ENCODE results near the gene NANOS3.

NANOS3 gene

DNA sequence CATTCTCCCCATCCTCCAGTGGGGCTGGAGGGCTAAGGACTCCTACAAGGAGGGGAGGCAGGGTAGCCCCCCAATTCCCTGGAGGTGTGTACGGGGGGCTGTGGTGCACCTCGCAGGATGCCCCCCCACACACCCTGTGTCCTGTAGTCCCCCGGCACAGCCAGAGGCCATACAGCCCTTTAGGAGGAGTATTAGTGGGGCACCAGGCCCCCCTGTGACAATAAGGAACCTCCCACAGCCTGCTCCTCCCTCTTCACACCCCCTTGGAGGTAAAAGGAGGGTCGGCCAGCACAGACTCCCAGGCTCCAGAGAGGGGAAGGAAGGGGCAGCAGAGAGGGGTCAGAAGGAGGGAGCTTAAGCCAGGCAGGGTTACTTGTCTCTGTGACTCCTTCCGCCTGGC, at the start of gene NANOS3:
Gene NANOS3 (plus strand): TSS at position 301 of the 400 bp plus-strand sequence. CDS start 115 bp downstream, outside the sequence.
- TF ChIP-seq, protein P1, sequence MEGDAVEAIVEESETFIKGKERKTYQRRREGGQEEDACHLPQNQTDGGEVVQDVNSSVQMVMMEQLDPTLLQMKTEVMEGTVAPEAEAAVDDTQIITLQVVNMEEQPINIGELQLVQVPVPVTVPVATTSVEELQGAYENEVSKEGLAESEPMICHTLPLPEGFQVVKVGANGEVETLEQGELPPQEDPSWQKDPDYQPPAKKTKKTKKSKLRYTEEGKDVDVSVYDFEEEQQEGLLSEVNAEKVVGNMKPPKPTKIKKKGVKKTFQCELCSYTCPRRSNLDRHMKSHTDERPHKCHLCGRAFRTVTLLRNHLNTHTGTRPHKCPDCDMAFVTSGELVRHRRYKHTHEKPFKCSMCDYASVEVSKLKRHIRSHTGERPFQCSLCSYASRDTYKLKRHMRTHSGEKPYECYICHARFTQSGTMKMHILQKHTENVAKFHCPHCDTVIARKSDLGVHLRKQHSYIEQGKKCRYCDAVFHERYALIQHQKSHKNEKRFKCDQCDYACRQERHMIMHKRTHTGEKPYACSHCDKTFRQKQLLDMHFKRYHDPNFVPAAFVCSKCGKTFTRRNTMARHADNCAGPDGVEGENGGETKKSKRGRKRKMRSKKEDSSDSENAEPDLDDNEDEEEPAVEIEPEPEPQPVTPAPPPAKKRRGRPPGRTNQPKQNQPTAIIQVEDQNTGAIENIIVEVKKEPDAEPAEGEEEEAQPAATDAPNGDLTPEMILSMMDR (IDR thresholded peaks at IDR 0.05; ENCODE audit: low read depth, low read length), result no peak
- no peak within 1 kb of the TSS for H3K4me3 ChIP-seq (replicated peaks in 1 of 2; ENCODE audit: low read depth in 2 of 2, low read length in 2 of 2)
- DNase-seq (ENCODE audit: low read depth in 2 of 2), result no peak

DNA sequence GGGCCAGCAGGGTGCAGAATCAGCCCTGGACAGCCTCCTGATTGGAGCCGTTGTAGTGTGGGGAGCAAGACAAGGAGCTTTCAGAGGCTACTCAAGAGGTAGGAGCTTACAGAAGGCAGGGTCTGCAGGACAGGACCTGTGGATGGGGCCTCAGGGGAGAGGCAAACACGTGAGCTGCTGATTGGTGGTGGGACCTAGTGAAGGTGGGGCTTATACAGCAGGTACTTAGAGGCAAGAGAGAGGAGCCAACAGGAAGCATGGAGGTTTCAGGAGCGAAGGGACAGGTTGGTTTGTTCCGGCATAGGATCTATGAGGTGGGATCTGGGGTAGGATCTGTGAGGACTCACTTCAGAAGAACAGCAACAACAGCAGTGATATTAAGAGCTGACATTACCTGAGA, 49.3 kb upstream of the NANOS3 start:
- DNase-seq (ENCODE audit: low read depth in 2 of 2), result no peak
- no peak overlapping the region for H3K4me3 ChIP-seq (replicated peaks in 1 of 2; ENCODE audit: low read depth in 2 of 2, low read length in 2 of 2)
- TF ChIP-seq, protein P1 (IDR thresholded peaks at IDR 0.05; ENCODE audit: low read depth, low read length), result no peak

DNA sequence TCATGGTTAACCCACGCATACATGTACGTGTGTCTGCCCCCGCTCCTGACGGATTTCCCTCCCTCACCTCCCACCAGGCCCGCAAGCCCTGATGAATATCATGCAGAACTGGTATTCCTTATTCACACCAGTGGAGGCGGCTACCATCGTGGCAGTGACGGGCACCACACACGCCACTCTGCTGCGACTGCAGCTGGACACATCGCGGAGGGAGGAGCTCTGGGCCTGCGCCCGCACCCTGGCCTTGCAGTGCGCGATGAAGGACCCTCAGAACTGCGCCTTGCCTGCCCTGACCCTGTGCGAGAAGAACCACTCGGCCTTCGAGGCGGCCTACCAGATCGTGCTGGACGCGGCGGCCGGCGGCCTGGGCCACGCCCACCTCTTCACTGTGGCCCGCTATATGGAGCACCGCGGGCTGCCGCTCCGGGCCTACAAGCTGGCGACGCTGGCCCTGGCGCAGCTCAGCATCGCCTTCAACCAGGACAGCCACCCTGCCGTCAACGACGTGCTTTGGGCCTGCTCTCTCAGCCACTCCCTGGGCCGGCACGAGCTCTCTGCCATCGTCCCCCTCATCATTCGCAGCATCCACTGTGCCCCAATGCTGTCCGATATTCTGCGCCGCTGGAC, 46.7 kb upstream of the NANOS3 start:
- TF ChIP-seq, protein P1 (IDR thresholded peaks at IDR 0.05; ENCODE audit: low read depth, low read length), result no peak
- DNase-seq (ENCODE audit: low read depth in 2 of 2), result no peak
- no peak overlapping the region for H3K4me3 ChIP-seq (replicated peaks in 1 of 2; ENCODE audit: low read depth in 2 of 2, low read length in 2 of 2)

- TF ChIP-seq, protein P1 (IDR thresholded peaks at IDR 0.05; ENCODE audit: low read depth, low read length), result no peak
- DNase-seq (ENCODE audit: low read depth in 2 of 2), result peak in 1 of 2 donors; percentile 52
- no peak overlapping the region for H3K4me3 ChIP-seq (replicated peaks in 1 of 2; ENCODE audit: low read depth in 2 of 2, low read length in 2 of 2)
Measured at GRCh38 chr19:13830741-13831536, 46.0 kb upstream of the NANOS3 start.

GRCh38 chr19:13831537-13832467, 45.1 kb upstream of the NANOS3 start:
- no peak overlapping the region for H3K4me3 ChIP-seq (replicated peaks in 1 of 2; ENCODE audit: low read depth in 2 of 2, low read length in 2 of 2)
- TF ChIP-seq, protein P1 (IDR thresholded peaks at IDR 0.05; ENCODE audit: low read depth, low read length), result no peak
- DNase-seq (ENCODE audit: low read depth in 2 of 2), result peak in 1 of 2 donors; percentile 41
